ENCODE data around the gene DBNDD1.
"Not testable (repeated sequence)": the region's sequence is repeated elsewhere in the genome, so short reads cannot be mapped to it uniquely, and the experiment has no call there.

Gene DBNDD1

GRCh38 chr16:90018652-90019542, at the start of gene DBNDD1:
TSS of gene DBNDD1 (minus strand) at chr16:90019456. CDS start at chr16:90019341, 115 bp downstream.
- no peak for DNase-seq

GRCh38 chr16:90061437-90061836, 42.2 kb upstream of the DBNDD1 start:
- no peak for DNase-seq

- DNase-seq, result no peak
Measured at GRCh38 chr16:90057738-90058173, 38.5 kb upstream of the DBNDD1 start.

- DNase-seq, result not testable (repeated sequence)
Measured at GRCh38 chr16:90056521-90056920, 37.3 kb upstream of the DBNDD1 start.

- DNase-seq, result no peak
Measured at GRCh38 chr16:90055371-90055770, 36.1 kb upstream of the DBNDD1 start.

GRCh38 chr16:90054554-90054953, 35.3 kb upstream of the DBNDD1 start:
- DNase-seq, result no peak

- no peak for DNase-seq
Measured at GRCh38 chr16:90053902-90054500, 34.7 kb upstream of the DBNDD1 start.

- no peak for DNase-seq
Measured at GRCh38 chr16:90050969-90051368, 31.7 kb upstream of the DBNDD1 start.

- no peak for DNase-seq
Measured at GRCh38 chr16:90048737-90049330, 29.6 kb upstream of the DBNDD1 start.

GRCh38 chr16:90048347-90048722, 29.1 kb upstream of the DBNDD1 start:
- no peak for DNase-seq

- no peak for DNase-seq
Measured at GRCh38 chr16:90047714-90048346, 28.6 kb upstream of the DBNDD1 start.

- no peak for DNase-seq
Measured at GRCh38 chr16:90046971-90047713, 27.9 kb upstream of the DBNDD1 start.

- no peak for DNase-seq
Measured at GRCh38 chr16:90046122-90046970, 27.1 kb upstream of the DBNDD1 start.

- DNase-seq, result no peak
Measured at GRCh38 chr16:90044111-90044551, 24.9 kb upstream of the DBNDD1 start.

- no peak for DNase-seq
Measured at GRCh38 chr16:90043526-90043925, 24.3 kb upstream of the DBNDD1 start.

GRCh38 chr16:90042946-90043514, 23.8 kb upstream of the DBNDD1 start:
- no peak for DNase-seq

GRCh38 chr16:90041896-90042473, 22.7 kb upstream of the DBNDD1 start:
- no peak for DNase-seq

GRCh38 chr16:90040152-90041023, 21.1 kb upstream of the DBNDD1 start:
- no peak for DNase-seq

- DNase-seq, result no peak
Measured at GRCh38 chr16:90037276-90037675, 18.0 kb upstream of the DBNDD1 start.

GRCh38 chr16:90035902-90036301, 16.6 kb upstream of the DBNDD1 start:
- no peak for DNase-seq
